Hepatocyte (in vitro differentiated cells): Measurements from ENCODE around the gene ISL1. TPM values are rescaled to one million over a fixed set of nuclear protein-coding genes. Genes with fewer than 3 reads are reported as not detected.

Experiments
- DNase-seq: peaks from one replicate; pipeline ENCODE4 v3.0.0-alpha.2; 2016; ENCODE audit warnings: low spot score
- H2AFZ ChIP-seq: fragments of 200-600 bp; sonication (generic); 2 replicates; pipeline ENCODE4 v1.6.0; 2016; ENCODE audit warnings: antibody characterized with exemption, mild to moderate bottlenecking
- H3K27ac ChIP-seq: fragments of 200-600 bp; sonication (generic); 2 replicates; pipeline ENCODE4 v1.5.1; 2016; ENCODE audit warnings: mild to moderate bottlenecking
- H3K27me3 ChIP-seq: fragments of 200-600 bp; sonication (generic); 2 replicates; pipeline ENCODE4 v1.6.1; 2016
- H3K36me3 ChIP-seq: fragments of 200-600 bp; sonication (generic); replicated peaks from 2 replicates; pipeline ENCODE4 v1.5.1; 2016; ENCODE audit warnings: low read depth; ENCODE audit not compliant: insufficient read depth
- H3K4me1 ChIP-seq: fragments of 200-600 bp; sonication (generic); 2 replicates; pipeline ENCODE4 v1.5.1; 2016; ENCODE audit warnings: mild to moderate bottlenecking, moderate library complexity; ENCODE audit not compliant: insufficient read depth
- H3K4me2 ChIP-seq: fragments of 200-600 bp; sonication (generic); 2 replicates; pipeline ENCODE4 v1.6.0; 2016
- H3K4me3 ChIP-seq: fragments of 200-600 bp; sonication (generic); 2 replicates; pipeline ENCODE4 v1.5.1; 2016; ENCODE audit warnings: mild to moderate bottlenecking
- H3K79me2 ChIP-seq: fragments of 200-600 bp; sonication (generic); 2 replicates; pipeline ENCODE4 v1.6.0; 2017; ENCODE audit warnings: mild to moderate bottlenecking
- H3K9me2 ChIP-seq: fragments of 200-600 bp; sonication (generic); replicated peaks from 2 replicates; pipeline ENCODE4 v1.6.0; 2017; ENCODE audit warnings: mild to moderate bottlenecking; ENCODE audit not compliant: insufficient read depth
- H3K9me3 ChIP-seq: fragments of 200-600 bp; sonication (generic); 2 replicates; pipeline ENCODE4 v1.5.1; 2016; ENCODE audit warnings: low read depth, mild to moderate bottlenecking
- H4K20me1 ChIP-seq: fragments of 200-600 bp; sonication (generic); 2 replicates; pipeline ENCODE4 v1.6.0; 2016; ENCODE audit warnings: mild to moderate bottlenecking; ENCODE audit not compliant: insufficient read depth, poor library complexity, severe bottlenecking
- EZH2 ChIP-seq: fragments of 200-600 bp; sonication (generic); IDR thresholded peaks from 2 replicates; pipeline ENCODE4 v1.6.1; 2016; ENCODE audit warnings: antibody characterized with exemption, mild to moderate bottlenecking, borderline replicate concordance
- EZH2phosphoT487 ChIP-seq: fragments of 200-600 bp; sonication (generic); IDR thresholded peaks from one replicate; pipeline ENCODE4 v1.6.1; 2018; ENCODE audit warnings: antibody characterized with exemption, mild to moderate bottlenecking, low read depth, moderate library complexity; ENCODE audit not compliant: unreplicated experiment, severe bottlenecking
- WGBS: methylation state at CpG from one replicate; pipeline ENCODE4 v1.1.6; 2016; ENCODE audit warnings: low lambda C conversion rate; ENCODE audit errors: missing lambda C conversion rate; 5-methylcytosine and 5-hydroxymethylcytosine counted together
- polyA plus RNA-seq: library from polyadenylated mRNA; unstranded; fragments of >200 nt; fragmentation: Nextera tagmentation; extraction: Ambion mirVana; gene quantifications from 2 replicates; pipeline ENCODE4 v1.2.1, GENCODE V29; 2016
- total RNA-seq: library from RNA; depleted of rRNA; stranded (reverse); fragments of >200 nt; gene quantifications from 2 replicates; pipeline ENCODE4 v1.2.3, GENCODE V29; 2014
- TF ChIP-seq, protein P1 (sequence below): fragments of 200-600 bp; sonication (generic); IDR thresholded peaks from 2 replicates; pipeline ENCODE4 v1.5.1; 2016; ENCODE audit warnings: antibody characterized with exemption, mild to moderate bottlenecking; ENCODE audit not compliant: poor library complexity

ISL1 gene
- total and polyA plus RNA-seq, 2 experiments from 2014 or later: 22.0 to 29.1 TPM

DNA sequence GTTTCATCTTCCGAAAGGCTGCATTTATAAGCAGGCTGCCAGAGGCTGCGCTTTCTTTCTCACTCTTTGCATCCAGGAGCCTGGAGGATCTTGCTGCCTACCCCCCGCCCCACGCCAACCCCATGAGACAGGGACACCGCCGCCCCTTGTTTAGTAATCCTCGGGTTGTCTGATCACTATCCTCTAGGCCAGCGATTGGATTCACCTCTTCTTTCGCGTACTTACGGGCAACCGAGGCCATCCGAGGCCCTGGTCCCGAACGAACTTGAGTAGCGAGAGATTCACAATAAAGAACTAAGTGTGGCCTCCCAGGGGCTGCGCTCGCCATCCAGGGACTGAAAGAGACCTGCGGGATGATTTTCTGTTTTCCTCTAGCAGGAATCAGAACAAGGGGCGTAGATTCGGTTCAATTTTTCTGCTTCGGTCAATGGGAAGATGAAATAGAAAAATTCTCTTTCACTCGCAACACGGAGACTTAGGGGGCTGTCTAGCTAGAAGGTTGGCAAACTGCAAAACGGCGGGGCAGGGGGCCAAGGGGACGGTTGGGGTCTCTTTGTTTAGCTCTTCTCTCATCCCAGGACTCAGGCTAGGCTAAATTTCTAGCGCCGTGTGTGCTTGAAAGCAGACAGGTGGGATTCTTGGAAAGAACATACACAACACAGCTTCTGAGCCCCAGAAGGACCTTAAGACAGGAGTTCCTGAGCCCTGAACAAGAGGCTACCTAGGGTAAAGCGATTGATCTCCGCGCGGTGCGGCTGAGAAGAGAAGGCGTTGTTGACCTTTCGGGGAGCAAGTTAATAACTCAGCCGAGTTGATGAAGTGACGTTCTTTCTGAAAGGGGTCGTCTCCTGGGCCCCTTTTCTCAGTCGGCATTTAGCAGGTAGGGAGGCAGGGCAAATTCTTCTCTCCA, 5.8 kb upstream of the ISL1 start:
- 21% methylated on average over 37 of the region's 40 CpGs for WGBS
- peak overlapping the region; percentile 92 for H3K27ac ChIP-seq
- DNase-seq: no peak
- peak overlapping the region; percentile 26 for H2AFZ ChIP-seq
- no peaks in the 10 kb centered on the region for H3K9me3 ChIP-seq
- no peaks in the 10 kb centered on the region for H3K36me3 ChIP-seq
- peak overlapping the region; percentile 91 for H3K4me2 ChIP-seq
- H3K9me2 ChIP-seq: no peaks in the 10 kb centered on the region
- peak overlapping the region; percentile 10 for H3K4me3 ChIP-seq
- peaks cover 59% of the 10 kb centered on the region for H3K27me3 ChIP-seq
- H4K20me1 ChIP-seq: no peaks in the 10 kb centered on the region
- peaks cover 72% of the 10 kb centered on the region for H3K79me2 ChIP-seq
- TF ChIP-seq, protein P1, sequence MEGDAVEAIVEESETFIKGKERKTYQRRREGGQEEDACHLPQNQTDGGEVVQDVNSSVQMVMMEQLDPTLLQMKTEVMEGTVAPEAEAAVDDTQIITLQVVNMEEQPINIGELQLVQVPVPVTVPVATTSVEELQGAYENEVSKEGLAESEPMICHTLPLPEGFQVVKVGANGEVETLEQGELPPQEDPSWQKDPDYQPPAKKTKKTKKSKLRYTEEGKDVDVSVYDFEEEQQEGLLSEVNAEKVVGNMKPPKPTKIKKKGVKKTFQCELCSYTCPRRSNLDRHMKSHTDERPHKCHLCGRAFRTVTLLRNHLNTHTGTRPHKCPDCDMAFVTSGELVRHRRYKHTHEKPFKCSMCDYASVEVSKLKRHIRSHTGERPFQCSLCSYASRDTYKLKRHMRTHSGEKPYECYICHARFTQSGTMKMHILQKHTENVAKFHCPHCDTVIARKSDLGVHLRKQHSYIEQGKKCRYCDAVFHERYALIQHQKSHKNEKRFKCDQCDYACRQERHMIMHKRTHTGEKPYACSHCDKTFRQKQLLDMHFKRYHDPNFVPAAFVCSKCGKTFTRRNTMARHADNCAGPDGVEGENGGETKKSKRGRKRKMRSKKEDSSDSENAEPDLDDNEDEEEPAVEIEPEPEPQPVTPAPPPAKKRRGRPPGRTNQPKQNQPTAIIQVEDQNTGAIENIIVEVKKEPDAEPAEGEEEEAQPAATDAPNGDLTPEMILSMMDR: no peak
- peak; percentile 71 for TF ChIP-seq EZH2
- peaks cover 11% of the 10 kb centered on the region for H3K4me1 ChIP-seq

DNA sequence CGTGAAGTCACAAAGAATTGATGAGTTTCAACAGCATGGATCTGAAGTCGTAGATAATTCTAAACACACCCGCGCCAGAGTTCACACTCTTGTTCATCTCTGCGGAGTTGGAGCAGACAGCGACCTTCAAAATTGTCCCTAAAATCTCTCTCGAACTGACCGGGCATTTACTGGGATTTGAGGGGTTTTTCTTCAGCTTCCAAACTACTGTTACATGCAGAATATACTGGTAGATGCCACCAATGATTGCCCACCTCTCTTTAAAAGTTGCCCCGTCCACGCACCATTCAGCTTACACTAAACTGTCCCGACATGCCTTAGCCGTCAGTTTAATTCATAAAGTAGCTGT, 5.2 kb upstream of the ISL1 start:
- TF ChIP-seq EZH2phosphoT487: no peak
- TF ChIP-seq, protein P1: no peak
- no peak for TF ChIP-seq EZH2

DNA sequence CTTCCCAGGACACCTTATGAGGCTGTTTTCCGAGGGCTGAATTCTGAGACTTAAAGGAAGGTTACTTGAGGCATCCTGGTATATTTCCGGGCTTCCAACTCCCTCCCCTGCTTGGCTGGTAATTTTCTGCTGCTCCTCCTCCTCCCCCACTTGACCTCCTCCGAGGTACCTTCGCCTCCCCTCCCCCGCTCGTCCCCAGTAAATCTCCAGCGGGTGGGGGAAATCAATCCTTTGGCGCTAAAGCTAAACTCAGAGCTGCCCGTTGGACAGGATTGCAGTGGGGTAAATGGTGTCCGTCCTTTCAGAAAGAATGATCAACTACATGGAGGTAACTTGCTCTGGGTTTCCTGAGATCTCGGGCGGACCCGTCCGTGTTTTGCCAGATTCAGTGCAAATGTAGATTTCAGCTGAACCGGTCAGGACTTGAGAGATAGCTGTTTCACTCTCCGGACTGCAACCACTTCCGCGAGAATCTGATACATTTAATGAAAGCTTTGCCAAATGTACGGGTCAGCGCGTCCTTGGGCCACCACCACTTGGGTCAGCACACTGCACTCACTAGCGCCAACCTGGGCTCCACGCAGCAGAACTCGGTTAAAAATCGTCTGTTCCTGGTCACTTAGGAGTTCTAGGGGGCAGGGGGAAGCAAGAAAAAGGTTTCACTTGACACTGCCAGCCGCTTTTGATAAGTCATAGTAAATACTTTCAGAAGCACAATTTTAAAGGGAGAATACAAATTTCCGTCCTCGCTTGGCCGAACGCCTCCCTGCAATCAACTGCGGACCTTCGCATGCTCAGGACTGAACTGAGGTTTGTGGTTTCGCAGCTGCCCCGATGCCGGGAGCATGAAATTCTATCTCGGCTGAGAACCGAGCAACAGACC, 4.6 kb upstream of the ISL1 start:
- H3K79me2 ChIP-seq: peaks cover 81% of the 10 kb centered on the region
- peak overlapping the region; percentile 49 for H2AFZ ChIP-seq
- H3K9me3 ChIP-seq: no peaks in the 10 kb centered on the region
- peaks cover 9% of the 10 kb centered on the region for H3K4me1 ChIP-seq
- H3K27ac ChIP-seq: peak overlapping the region; percentile 92
- peak overlapping the region; percentile 91 for H3K4me2 ChIP-seq
- H3K9me2 ChIP-seq: no peaks in the 10 kb centered on the region
- peak; percentile 56 for DNase-seq
- 3% methylated on average over 35 of the region's 37 CpGs for WGBS
- TF ChIP-seq, protein P1: no peak
- peak; percentile 68 for TF ChIP-seq EZH2phosphoT487
- TF ChIP-seq EZH2: peak; percentile 44
- peak overlapping the region; percentile 46 for H3K4me3 ChIP-seq
- H3K36me3 ChIP-seq: no peaks in the 10 kb centered on the region
- H4K20me1 ChIP-seq: no peaks in the 10 kb centered on the region
- peaks cover 61% of the 10 kb centered on the region for H3K27me3 ChIP-seq

More for the DNA sequence above, 5.2 kb upstream of the ISL1 start:
- peak overlapping the region; percentile 91 for H3K4me2 ChIP-seq
- H3K36me3 ChIP-seq: no peaks in the 10 kb centered on the region
- H2AFZ ChIP-seq: peak overlapping the region; percentile 49
- H3K27me3 ChIP-seq: peaks cover 61% of the 10 kb centered on the region
- 10% methylated on average over 12 of the region's 12 CpGs for WGBS
- peak overlapping the region; percentile 92 for H3K27ac ChIP-seq
- peaks cover 77% of the 10 kb centered on the region for H3K79me2 ChIP-seq
- DNase-seq: no peak
- H3K4me1 ChIP-seq: peaks cover 11% of the 10 kb centered on the region
- H3K9me2 ChIP-seq: no peaks in the 10 kb centered on the region
- no peaks in the 10 kb centered on the region for H4K20me1 ChIP-seq
- H3K4me3 ChIP-seq: peak overlapping the region; percentile 46
- no peaks in the 10 kb centered on the region for H3K9me3 ChIP-seq
